Measurements from ENCODE around the gene SERPINB10. TPM values are rescaled to one million over a fixed set of nuclear protein-coding genes. Genes with fewer than 3 reads are reported as not detected.

SERPINB10 gene
- total RNA-seq, 1 donor from 2014 or later: 0.79 TPM

GRCh38 chr18:63953811-63954210, 46.1 kb downstream of the SERPINB10 start:
- TF ChIP-seq CTCF (IDR thresholded peaks at IDR 0.05; ENCODE audit: insufficient read depth, low read length, severe bottlenecking): no peak
- FAIRE-seq: no peak
- no peak for DNase-seq (ENCODE audit: low read depth)
- no peaks in the 10 kb centered on the region for H3K36me3 ChIP-seq (ENCODE audit: control insufficient read depth, insufficient read depth, low read length)
- H3K4me3 ChIP-seq (ENCODE audit: low read depth, low read length): no peak overlapping the region
- no peaks in the 10 kb centered on the region for H3K27me3 ChIP-seq (ENCODE audit: control insufficient read depth, insufficient read depth, low read length)

- no peak overlapping the region for H3K4me3 ChIP-seq (ENCODE audit: low read depth, low read length)
- no peak for DNase-seq (ENCODE audit: low read depth)
- FAIRE-seq: no peak
- no peak for TF ChIP-seq CTCF (IDR thresholded peaks at IDR 0.05; ENCODE audit: insufficient read depth, low read length, severe bottlenecking)
- no peaks in the 10 kb centered on the region for H3K27me3 ChIP-seq (ENCODE audit: control insufficient read depth, insufficient read depth, low read length)
- H3K36me3 ChIP-seq (ENCODE audit: control insufficient read depth, insufficient read depth, low read length): no peaks in the 10 kb centered on the region
Observed at GRCh38 chr18:63956755-63957154, 49.0 kb downstream of the SERPINB10 start.

DNA sequence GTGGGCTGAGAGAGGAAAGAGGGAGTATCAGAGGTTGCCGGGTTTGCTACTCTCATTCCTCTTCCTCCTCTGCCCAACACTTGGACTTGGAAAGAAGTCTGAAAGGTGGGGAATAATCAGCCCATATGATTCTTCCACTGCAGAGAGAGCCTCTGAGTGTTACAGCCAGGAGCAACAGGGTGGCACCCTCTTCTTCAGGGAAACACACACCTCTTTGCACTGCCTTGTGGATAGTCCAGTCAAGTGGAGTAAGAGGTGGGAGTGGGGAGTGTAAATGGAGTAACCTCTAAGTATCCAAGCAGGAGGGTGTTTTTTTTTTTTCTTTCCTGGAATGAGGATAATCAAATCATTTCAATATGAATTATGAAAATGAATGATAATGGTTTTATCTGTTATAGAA, 53.1 kb downstream of the SERPINB10 start:
- DNase-seq (ENCODE audit: low read depth): no peak
- Histone ChIP-seq H3K4me3 (ENCODE audit: low read depth, low read length) (no peak overlapping the region), H3K36me3 (ENCODE audit: control insufficient read depth, insufficient read depth, low read length) (no peaks in the 10 kb centered on the region), H3K27me3 (ENCODE audit: control insufficient read depth, insufficient read depth, low read length) (no peaks in the 10 kb centered on the region)
- no peak for FAIRE-seq
- no peak for TF ChIP-seq CTCF (IDR thresholded peaks at IDR 0.05; ENCODE audit: insufficient read depth, low read length, severe bottlenecking)

- DNase-seq (ENCODE audit: low read depth): no peak
- Histone ChIP-seq H3K4me3 (ENCODE audit: low read depth, low read length) (no peak overlapping the region), H3K36me3 (ENCODE audit: control insufficient read depth, insufficient read depth, low read length) (no peaks in the 10 kb centered on the region), H3K27me3 (ENCODE audit: control insufficient read depth, insufficient read depth, low read length) (no peaks in the 10 kb centered on the region)
- no peak for TF ChIP-seq CTCF (IDR thresholded peaks at IDR 0.05; ENCODE audit: insufficient read depth, low read length, severe bottlenecking)
- FAIRE-seq: peak; percentile 13
Observed at GRCh38 chr18:63961435-63961980, 53.8 kb downstream of the SERPINB10 start.

- no peak overlapping the region for H3K4me3 ChIP-seq (ENCODE audit: low read depth, low read length)
- H3K36me3 ChIP-seq (ENCODE audit: control insufficient read depth, insufficient read depth, low read length): no peaks in the 10 kb centered on the region
- peak; percentile 86 for DNase-seq (ENCODE audit: low read depth)
- FAIRE-seq: no peak
- TF ChIP-seq CTCF (IDR thresholded peaks at IDR 0.05; ENCODE audit: insufficient read depth, low read length, severe bottlenecking): no peak
- no peaks in the 10 kb centered on the region for H3K27me3 ChIP-seq (ENCODE audit: control insufficient read depth, insufficient read depth, low read length)
Observed at GRCh38 chr18:63962137-63962536, 54.4 kb downstream of the SERPINB10 start.

GRCh38 chr18:63963615-63964256, 56.0 kb downstream of the SERPINB10 start:
- peak; percentile 82 for TF ChIP-seq CTCF (IDR thresholded peaks at IDR 0.05; ENCODE audit: insufficient read depth, low read length, severe bottlenecking)
- DNase-seq (ENCODE audit: low read depth) (peak; percentile 71), FAIRE-seq (no peak)
- H3K4me3 ChIP-seq (ENCODE audit: low read depth, low read length): no peak overlapping the region
- no peaks in the 10 kb centered on the region for H3K36me3 ChIP-seq (ENCODE audit: control insufficient read depth, insufficient read depth, low read length)
- no peaks in the 10 kb centered on the region for H3K27me3 ChIP-seq (ENCODE audit: control insufficient read depth, insufficient read depth, low read length)

Measured in bronchial epithelial cell (primary cell).